ENCODE measurements around the gene C3orf20.
A peak's percentile ranks its signal among the peaks of the same experiment; 100 is the strongest.

Gene C3orf20

DNA sequence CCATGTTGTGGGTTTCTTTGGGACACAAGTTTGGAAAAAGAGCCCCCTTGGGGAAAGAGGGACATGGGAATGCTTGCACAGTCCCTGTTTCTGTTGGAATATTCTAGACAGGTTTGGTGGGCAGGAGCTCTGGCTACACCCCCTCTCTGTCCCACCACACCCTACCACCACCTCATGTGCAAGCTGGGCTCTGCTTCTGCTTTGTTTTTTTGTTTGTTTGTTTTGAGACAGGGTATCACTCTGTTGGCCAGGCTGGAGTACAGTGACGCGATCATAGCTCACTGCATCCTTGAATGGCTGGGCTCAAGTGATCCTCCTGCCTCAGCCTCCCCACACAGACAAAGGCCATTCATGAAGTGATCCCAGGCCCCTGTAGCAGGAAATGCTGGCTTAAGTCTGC lies 86.9 kb downstream of the C3orf20 start:
- no peak for DNase-seq

DNA sequence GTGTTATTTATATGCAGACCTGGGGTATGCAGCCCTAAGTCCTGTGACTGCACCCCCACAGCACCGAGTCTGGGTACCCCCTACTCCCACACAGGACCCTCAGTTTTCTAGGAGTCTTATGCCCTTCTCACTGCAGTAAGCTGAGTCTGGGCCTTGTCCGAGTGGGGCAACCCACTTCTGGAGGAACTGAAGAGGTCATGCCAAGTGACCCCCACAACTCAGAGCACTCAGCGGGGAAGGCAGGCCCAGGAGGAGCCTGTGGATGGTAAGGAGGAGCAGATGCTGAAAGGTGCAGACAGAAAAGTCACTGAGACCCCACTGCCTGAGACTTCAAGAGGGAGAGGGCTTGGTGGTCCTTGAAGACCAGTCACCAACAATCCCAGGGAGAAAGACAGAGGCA lies 87.8 kb downstream of the C3orf20 start:
- DNase-seq = no peak

GRCh38 chr3:14764331-14765059 lies 89.6 kb downstream of the C3orf20 start:
- no peak for DNase-seq

DNA sequence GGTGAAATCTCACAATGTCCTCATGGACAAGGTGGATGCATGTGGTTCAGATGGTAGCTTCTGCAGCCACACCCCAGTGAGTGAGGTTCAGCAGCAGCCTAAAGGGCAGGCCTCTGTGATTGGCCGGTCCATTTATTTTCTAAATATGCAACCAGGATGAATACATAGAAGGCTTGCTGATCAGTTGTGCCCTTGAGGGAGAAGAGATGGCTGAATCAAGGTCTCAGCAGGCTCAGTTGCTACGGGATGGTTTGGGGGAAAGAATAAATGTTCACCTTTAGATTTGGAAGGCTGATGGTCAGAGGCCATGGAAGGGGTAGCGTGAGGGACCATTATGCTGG lies 90.1 kb downstream of the C3orf20 start:
- no peak for DNase-seq

- no peak for DNase-seq
Observed at GRCh38 chr3:14765576-14766427, 90.9 kb downstream of the C3orf20 start.

- no peak for DNase-seq
Observed at GRCh38 chr3:14766428-14767244, 91.7 kb downstream of the C3orf20 start.

GRCh38 chr3:14767245-14768051 lies 92.5 kb downstream of the C3orf20 start:
- DNase-seq = peak; percentile 52

- peak; percentile 21 for DNase-seq
Observed at GRCh38 chr3:14768182-14768790, 93.3 kb downstream of the C3orf20 start.

DNA sequence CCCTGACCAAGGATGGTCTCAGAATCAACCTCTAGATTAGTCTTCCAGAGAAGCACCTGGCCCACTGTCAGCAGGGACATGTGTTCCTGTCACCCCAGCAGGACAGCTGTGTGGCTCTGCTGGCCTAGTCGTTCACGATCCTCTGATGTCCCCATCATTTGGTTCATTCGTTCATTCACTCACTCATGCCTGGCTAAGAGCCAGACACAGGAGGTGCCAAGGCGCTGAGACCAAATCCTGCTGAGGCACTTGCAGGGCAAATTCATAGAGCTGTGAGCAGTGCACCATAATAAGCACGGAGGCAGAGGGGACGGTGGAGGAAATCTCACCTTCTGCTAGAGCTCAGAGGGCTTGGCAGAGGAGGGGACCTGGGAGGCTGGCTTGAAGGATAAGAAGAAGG lies 93.9 kb downstream of the C3orf20 start:
- DNase-seq = peak; percentile 25

DNA sequence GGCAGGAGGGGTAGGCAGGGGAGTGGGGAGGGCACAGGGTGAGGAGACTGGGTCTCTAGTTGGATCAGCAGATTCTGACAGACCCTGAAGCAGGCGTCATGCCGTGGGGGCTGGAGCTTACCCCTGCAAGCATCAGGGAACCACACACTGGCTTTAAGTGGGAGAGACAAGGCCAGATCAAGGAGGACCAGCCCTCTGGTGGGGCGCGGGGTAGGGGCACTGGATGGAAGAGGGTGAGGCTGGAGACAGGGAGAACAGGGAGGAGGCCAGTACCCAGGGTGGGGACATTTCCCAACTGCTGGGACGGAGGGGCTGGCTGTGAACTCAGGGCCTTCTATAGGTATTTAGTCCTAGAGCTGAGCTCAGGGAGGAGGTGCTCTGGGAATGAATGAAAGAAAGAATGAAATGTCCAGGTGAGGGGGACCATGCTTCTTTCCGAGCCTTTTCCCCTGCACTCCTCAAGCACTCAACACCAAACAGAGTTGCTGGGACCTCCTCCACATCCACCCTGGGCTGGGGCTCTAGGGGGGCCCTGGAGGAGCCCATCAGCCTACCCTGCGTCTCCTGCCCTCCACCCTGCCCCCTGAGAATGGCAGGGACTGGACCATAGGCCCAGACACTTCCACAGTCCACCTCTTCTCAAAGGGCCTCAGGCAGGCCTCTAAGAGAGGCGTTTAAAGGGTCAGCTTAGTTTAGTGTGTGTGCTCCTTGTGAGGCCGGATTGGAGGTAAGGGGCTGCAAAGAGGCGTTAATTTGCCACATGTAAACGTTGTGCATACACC lies 94.8 kb downstream of the C3orf20 start:
- peak; percentile 25 for DNase-seq

DNA sequence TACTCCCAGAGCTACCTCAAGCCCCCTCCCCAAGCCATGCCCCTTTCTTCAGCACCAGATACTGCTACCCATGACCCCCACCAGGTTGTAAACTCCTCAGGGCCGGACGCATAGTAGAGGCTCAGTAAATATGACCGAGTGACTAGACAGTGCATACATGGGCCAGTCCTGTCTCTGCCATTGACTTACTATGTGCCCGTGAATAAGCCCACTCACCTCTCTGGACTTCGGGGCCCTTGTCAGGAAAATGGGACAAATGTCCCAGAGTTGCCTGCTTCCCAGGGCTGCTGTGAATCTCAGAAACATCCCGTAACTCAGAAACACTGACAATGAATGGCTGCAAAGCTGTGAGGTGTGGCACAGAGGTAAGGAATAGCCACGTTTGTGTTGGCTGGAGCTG lies 95.7 kb downstream of the C3orf20 start:
- peak; percentile 22 for DNase-seq

DNA sequence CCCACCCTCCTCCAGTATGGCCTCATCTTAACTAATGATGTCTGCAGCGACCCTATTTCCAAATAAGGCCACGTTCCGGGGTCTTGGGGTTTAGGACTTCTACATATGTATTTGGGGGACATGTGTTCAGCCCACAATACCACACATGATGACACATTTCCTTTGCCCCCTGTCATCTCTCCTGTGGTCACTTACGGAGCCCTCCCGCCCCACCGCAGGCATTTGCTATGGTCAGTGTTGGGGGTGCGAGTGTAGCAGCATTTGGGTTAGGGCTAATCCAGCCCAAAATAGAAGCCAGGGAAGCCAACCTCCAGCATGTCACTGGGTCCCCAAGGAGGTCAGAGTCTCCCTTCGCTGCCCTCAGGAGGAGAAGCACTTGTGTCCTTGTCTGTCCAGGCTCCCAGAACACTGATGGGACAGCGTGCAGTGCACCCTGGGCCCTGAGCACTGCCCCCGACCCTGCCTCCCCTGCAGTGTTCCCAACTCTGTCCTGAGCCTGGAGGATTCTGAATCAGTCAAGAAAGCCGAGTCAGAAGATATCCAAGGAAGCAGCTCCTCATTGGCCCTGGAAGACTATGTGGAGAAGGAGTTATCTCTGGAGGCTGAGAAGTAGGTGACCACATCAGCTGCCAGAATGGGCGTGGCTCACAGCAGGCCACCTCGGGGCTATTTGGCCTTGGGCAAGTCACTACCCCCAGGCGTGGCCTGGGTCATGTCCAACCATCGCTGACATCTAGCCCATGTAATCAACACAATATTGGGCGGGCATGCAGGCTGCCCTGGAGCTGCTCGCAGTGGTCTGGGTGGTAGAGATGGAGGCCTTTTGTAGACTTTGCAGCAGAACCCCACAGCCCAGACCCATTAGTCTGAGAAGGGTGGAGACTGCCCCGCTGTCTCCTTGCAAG lies 96.9 kb downstream of the C3orf20 start:
- DNase-seq = peak; percentile 48

DNA sequence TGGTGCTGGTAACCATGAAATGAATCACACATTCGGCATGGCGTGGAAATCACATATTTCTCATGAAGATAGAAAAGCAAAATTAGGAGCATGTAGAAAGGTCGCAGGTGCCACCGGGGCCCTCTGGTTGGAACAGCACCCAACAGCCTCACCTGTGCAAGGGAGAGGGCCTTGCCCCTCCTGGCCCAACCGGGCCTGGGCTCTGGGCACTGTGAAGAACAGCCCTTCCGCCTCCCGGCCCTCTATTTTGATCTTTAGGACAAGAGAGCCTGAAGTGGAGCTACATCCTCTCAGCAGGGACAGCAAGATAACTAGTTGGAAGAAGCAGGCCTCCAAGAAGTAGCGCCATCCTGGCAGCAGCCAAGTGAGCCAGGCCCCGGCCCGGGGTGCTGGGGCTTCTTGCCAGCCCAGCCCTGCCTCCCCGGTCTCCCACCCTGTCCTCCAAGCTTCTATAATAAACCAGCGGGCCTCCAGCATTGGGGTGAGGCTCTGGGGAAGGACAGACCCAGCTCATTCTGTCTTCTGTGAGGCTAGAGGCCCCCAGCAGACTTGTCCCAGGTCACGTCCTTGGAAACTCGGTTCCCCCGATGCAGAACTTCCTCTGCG lies 97.7 kb downstream of the C3orf20 start:
- peak; percentile 27 for DNase-seq

DNA sequence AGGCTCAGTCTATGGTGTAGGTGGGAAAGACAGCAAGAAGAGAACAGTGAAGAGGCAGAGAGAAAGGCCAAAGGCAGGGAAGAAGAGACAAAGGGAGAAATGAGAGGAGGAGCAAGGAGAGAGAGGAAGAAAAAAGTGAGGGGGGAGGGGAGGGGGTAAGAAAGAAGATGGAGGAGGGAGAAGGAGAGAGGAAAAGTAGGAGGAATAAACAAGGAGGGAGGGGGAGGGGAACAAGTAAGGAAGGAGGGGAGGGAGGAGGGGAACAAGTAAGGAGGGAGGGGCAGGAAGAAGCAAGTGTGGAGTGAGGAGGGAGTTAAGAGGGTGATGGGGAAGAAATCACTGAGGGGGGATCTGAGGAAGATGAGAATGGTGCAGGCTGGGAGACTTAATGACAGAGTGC lies 98.3 kb downstream of the C3orf20 start:
- DNase-seq = no peak

- peak; percentile 59 for DNase-seq
Observed at GRCh38 chr3:14773691-14774128, 98.8 kb downstream of the C3orf20 start.

- peak; percentile 56 for DNase-seq
Observed at GRCh38 chr3:14774431-14774830, 99.5 kb downstream of the C3orf20 start.

DNA sequence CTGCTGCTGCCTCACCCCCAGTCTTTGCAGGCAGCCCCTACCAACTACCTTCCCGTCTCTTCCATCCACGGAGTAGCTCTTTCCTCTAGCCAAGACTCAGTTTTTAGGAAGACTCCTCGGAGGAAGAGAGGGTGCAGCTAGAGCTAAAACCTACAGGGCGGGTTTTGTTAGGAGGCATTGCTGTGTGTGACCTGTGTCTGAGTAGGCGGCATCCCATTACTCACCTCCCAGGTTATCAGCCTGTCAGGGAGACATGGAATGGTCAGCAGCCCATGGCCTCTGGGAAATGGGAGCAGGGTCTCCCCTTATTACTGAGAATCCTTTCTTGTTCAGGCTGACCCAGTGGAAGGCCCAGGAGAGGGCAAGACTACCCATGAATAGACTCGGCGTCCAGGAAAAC lies 100.1 kb downstream of the C3orf20 start:
- DNase-seq = peak; percentile 34

GRCh38 chr3:14775563-14775962 lies 100.6 kb downstream of the C3orf20 start:
- DNase-seq = no peak

- DNase-seq = no peak
Observed at GRCh38 chr3:14779069-14779685, 104.2 kb downstream of the C3orf20 start.
